Panc1 (cell line): ENCODE measurements around the gene PARD3. TPM values are rescaled to one million over a fixed set of nuclear protein-coding genes. Genes with fewer than 3 reads are reported as not detected.

Source experiments
- ATAC-seq: fragments of 200-7000 bp; cut with Tn5 transposase; 2 replicates; pipeline ENCODE4 v1.9.1; 2020; ENCODE audit warnings: mild to moderate bottlenecking, moderate library complexity
- BruUV-seq: library from RNA; stranded (reverse); fragments of 400-500 nt; replicated peaks from 2 replicates; lab custom pipeline; 2021; lab: Mats Ljungman, UMichigan
- CTCF ChIA-PET: fragments of 300-600 bp; sonication (Branson Sonifier 250); formaldehyde crosslinking; loops from one replicate; lab custom pipeline; 2022; ENCODE audit warnings: antibody characterized with exemption; lab: Charles Lee
- POLR2A ChIA-PET: fragments of 300-600 bp; sonication (Branson Sonifier 250); formaldehyde crosslinking; loops from one replicate; lab custom pipeline; 2022; ENCODE audit warnings: antibody characterized with exemption; lab: Charles Lee
- DNase-seq: peaks from one replicate; pipeline ENCODE4 v3.0.0-alpha.2; 2010; ENCODE audit warnings: low read depth, low spot score
- H3K27ac ChIP-seq: 2 replicates; pipeline ENCODE4 v1.5.1; 2011; ENCODE audit warnings: mild to moderate bottlenecking, low read length, inconsistent platforms
- H3K27me3 ChIP-seq: fragments of 200-500 bp; sonication (Bioruptor generic); 2 replicates; pipeline ENCODE4 v1.6.0; 2014; ENCODE audit warnings: low read length, inconsistent platforms; ENCODE audit not compliant: control insufficient read depth, insufficient read depth
- H3K36me3 ChIP-seq: fragments of 200-500 bp; sonication (Bioruptor generic); 2 replicates; pipeline ENCODE4 v1.5.1; 2014; ENCODE audit warnings: inconsistent platforms, mild to moderate bottlenecking, low read length, moderate library complexity; ENCODE audit not compliant: control insufficient read depth, insufficient read depth
- H3K4me1 ChIP-seq: 2 replicates; pipeline ENCODE4 v1.5.1; 2011; ENCODE audit warnings: inconsistent platforms, mild to moderate bottlenecking, low read length, moderate library complexity; ENCODE audit not compliant: control insufficient read depth, insufficient read depth
- H3K4me3 ChIP-seq, 2 experiments: 2 replicates each; pipeline ENCODE4 v1.5.1; 2011 to 2012; ENCODE audit warnings: low read depth in 2 of 2, low read length in 2 of 2, mild to moderate bottlenecking in 2 of 2, inconsistent platforms in 1 of 2, moderate library complexity in 1 of 2
- H3K9me3 ChIP-seq: fragments of 200-500 bp; sonication (Bioruptor generic); 2 replicates; pipeline ENCODE4 v1.5.1; 2014; ENCODE audit warnings: low read depth, mild to moderate bottlenecking, inconsistent platforms, low read length, moderate library complexity; ENCODE audit not compliant: control insufficient read depth, insufficient read depth
- POLR2AphosphoS5 ChIP-seq: IDR thresholded peaks from 2 replicates; pipeline ENCODE4 v1.6.1; 2012; ENCODE audit warnings: mild to moderate bottlenecking, low read depth, low read length, moderate library complexity
- SIN3A ChIP-seq: IDR thresholded peaks from 2 replicates; pipeline ENCODE4 v1.6.1; 2012; ENCODE audit warnings: low read depth, mild to moderate bottlenecking, low read length, moderate library complexity, borderline replicate concordance; ENCODE audit not compliant: insufficient read depth
- TCF7L2 ChIP-seq: IDR thresholded peaks from 2 replicates; pipeline ENCODE4 v1.6.1; 2011; ENCODE audit warnings: mild to moderate bottlenecking, low read depth, low read length, inconsistent platforms
- in situ Hi-C: cut with HindIII; loops from 2 replicates; pipeline ENCODE4 v1.10.0; 2016; ENCODE audit warnings: low sequenced_read_pairs, low pct_unique_long_range_greater_than_20kb
- intact Hi-C: fragments of 100-400 bp; cut with micrococcal nuclease; formaldehyde crosslinking; loops from one replicate; pipeline ENCODE4 v1.10.0; 2022; ENCODE audit not compliant: unreplicated experiment
- total RNA-seq: library from RNA; stranded (reverse); gene quantifications from one replicate; pipeline ENCODE4 v1.2.1, GENCODE V29; 2021; ENCODE audit not compliant: unreplicated experiment
- TF ChIP-seq, protein P1 (sequence below), 2 experiments: IDR thresholded peaks; 2 replicates each; pipeline ENCODE4 v1.6.1; 2011 to 2012; ENCODE audit warnings: low read depth in 2 of 2, control low read depth in 1 of 2, low read length in 1 of 2, mild to moderate bottlenecking in 1 of 2, moderate library complexity in 1 of 2; ENCODE audit not compliant: insufficient read depth in 1 of 2
- TF ChIP-seq, protein P2 (sequence below): fragments of 450-650 bp; IDR thresholded peaks from 2 replicates; pipeline ENCODE4 v1.5.1; 2017; ENCODE audit warnings: mild to moderate bottlenecking

The PARD3 gene
- total RNA-seq, 1 experiment from 2014 or later: 29.8 TPM

- DNase-seq (no peak), ATAC-seq (no peak)
- ChIA-PET POLR2A (no interaction called here), CTCF (no interaction called here)
- in situ Hi-C loops: no loop called here
- no peak overlapping the region for H3K4me3 ChIP-seq
- TF ChIP-seq POLR2AphosphoS5 (no peak), SIN3A (no peak)
- TF ChIP-seq, protein P1, sequence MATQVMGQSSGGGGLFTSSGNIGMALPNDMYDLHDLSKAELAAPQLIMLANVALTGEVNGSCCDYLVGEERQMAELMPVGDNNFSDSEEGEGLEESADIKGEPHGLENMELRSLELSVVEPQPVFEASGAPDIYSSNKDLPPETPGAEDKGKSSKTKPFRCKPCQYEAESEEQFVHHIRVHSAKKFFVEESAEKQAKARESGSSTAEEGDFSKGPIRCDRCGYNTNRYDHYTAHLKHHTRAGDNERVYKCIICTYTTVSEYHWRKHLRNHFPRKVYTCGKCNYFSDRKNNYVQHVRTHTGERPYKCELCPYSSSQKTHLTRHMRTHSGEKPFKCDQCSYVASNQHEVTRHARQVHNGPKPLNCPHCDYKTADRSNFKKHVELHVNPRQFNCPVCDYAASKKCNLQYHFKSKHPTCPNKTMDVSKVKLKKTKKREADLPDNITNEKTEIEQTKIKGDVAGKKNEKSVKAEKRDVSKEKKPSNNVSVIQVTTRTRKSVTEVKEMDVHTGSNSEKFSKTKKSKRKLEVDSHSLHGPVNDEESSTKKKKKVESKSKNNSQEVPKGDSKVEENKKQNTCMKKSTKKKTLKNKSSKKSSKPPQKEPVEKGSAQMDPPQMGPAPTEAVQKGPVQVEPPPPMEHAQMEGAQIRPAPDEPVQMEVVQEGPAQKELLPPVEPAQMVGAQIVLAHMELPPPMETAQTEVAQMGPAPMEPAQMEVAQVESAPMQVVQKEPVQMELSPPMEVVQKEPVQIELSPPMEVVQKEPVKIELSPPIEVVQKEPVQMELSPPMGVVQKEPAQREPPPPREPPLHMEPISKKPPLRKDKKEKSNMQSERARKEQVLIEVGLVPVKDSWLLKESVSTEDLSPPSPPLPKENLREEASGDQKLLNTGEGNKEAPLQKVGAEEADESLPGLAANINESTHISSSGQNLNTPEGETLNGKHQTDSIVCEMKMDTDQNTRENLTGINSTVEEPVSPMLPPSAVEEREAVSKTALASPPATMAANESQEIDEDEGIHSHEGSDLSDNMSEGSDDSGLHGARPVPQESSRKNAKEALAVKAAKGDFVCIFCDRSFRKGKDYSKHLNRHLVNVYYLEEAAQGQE (IDR thresholded peaks at IDR 0.05; ENCODE audit: insufficient read depth in 1 of 2, low read depth in 2 of 2, low read length in 1 of 2): no peak
- no peak overlapping the region for H3K27ac ChIP-seq
- intact Hi-C loops: no loop called here
- H3K9me3 ChIP-seq: no peaks in the 10 kb centered on the region
- H3K4me1 ChIP-seq: peaks cover 5% of the 10 kb centered on the region
- no peaks in the 10 kb centered on the region for H3K36me3 ChIP-seq
- no peaks in the 10 kb centered on the region for H3K27me3 ChIP-seq
- BruUV-seq: no TSS peak
Observed at GRCh38 chr10:34745244-34745643, 69.9 kb downstream of the PARD3 start.

GRCh38 chr10:34744590-34744989 lies 70.5 kb downstream of the PARD3 start:
- POLR2A ChIA-PET: no interaction called here
- no peak overlapping the region for H3K4me3 ChIP-seq
- no peak overlapping the region for H3K27ac ChIP-seq
- TF ChIP-seq, protein P1 (IDR thresholded peaks at IDR 0.05; ENCODE audit: insufficient read depth in 1 of 2, low read depth in 2 of 2, low read length in 1 of 2): no peak
- TF ChIP-seq POLR2AphosphoS5 (no peak), SIN3A (no peak), TCF7L2 (no peak)
- TF ChIP-seq, protein P2, sequence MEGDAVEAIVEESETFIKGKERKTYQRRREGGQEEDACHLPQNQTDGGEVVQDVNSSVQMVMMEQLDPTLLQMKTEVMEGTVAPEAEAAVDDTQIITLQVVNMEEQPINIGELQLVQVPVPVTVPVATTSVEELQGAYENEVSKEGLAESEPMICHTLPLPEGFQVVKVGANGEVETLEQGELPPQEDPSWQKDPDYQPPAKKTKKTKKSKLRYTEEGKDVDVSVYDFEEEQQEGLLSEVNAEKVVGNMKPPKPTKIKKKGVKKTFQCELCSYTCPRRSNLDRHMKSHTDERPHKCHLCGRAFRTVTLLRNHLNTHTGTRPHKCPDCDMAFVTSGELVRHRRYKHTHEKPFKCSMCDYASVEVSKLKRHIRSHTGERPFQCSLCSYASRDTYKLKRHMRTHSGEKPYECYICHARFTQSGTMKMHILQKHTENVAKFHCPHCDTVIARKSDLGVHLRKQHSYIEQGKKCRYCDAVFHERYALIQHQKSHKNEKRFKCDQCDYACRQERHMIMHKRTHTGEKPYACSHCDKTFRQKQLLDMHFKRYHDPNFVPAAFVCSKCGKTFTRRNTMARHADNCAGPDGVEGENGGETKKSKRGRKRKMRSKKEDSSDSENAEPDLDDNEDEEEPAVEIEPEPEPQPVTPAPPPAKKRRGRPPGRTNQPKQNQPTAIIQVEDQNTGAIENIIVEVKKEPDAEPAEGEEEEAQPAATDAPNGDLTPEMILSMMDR: no peak
- intact Hi-C loops: no loop called here
- H3K27me3 ChIP-seq: no peaks in the 10 kb centered on the region
- CTCF ChIA-PET: no interaction called here
- peaks cover 7% of the 10 kb centered on the region for H3K4me1 ChIP-seq
- no peaks in the 10 kb centered on the region for H3K9me3 ChIP-seq
- DNase-seq: no peak
- no TSS peak for BruUV-seq
- ATAC-seq: no peak
- in situ Hi-C loops: no loop called here
- H3K36me3 ChIP-seq: no peaks in the 10 kb centered on the region
